GM23338 (cell line): ENCODE data around the gene UIMC1. TPM values are rescaled to one million over a fixed set of nuclear protein-coding genes. Genes with fewer than 3 reads are reported as not detected.

Source experiments
- ATAC-seq: fragments of 200-7000 bp; cut with Tn5 transposase; 3 replicates; pipeline ENCODE4 v1.9.1; 2020
- DNase-seq: peaks from one replicate; pipeline ENCODE4 v3.0.0-alpha.2; 2015; ENCODE audit warnings: low spot score
- H2AFZ ChIP-seq: fragments of 200-600 bp; sonication (generic); 2 replicates; pipeline ENCODE4 v1.8.0; 2016; ENCODE audit warnings: antibody characterized with exemption, mild to moderate bottlenecking, moderate library complexity
- H3F3A ChIP-seq: fragments of 200-600 bp; sonication (generic); replicated peaks from 2 replicates; pipeline ENCODE4 v1.8.0; 2017; ENCODE audit warnings: antibody characterized with exemption, mixed run types, low read depth
- H3K27ac ChIP-seq: fragments of 200-600 bp; sonication (generic); 2 replicates; pipeline ENCODE4 v1.6.1; 2016; ENCODE audit warnings: low read depth
- H3K27me3 ChIP-seq: fragments of 200-600 bp; sonication (generic); 2 replicates; pipeline ENCODE4 v1.8.0; 2016; ENCODE audit warnings: mild to moderate bottlenecking, mixed run types, moderate library complexity; ENCODE audit not compliant: insufficient read depth
- H3K36me3 ChIP-seq: fragments of 200-600 bp; sonication (generic); 2 replicates; pipeline ENCODE4 v1.8.0; 2016; ENCODE audit warnings: mild to moderate bottlenecking; ENCODE audit not compliant: insufficient read depth
- H3K4me1 ChIP-seq: fragments of 200-600 bp; sonication (generic); 2 replicates; pipeline ENCODE4 v1.8.0; 2016; ENCODE audit warnings: mild to moderate bottlenecking, moderate library complexity; ENCODE audit not compliant: insufficient read depth
- H3K4me2 ChIP-seq: fragments of 200-600 bp; sonication (generic); 2 replicates; pipeline ENCODE4 v1.7.1; 2017; ENCODE audit warnings: mixed run types
- H3K4me3 ChIP-seq: fragments of 200-600 bp; sonication (generic); 2 replicates; pipeline ENCODE4 v1.6.1; 2016; ENCODE audit warnings: mixed run types
- H3K79me2 ChIP-seq: fragments of 200-600 bp; sonication (generic); replicated peaks from 2 replicates; pipeline ENCODE4 v1.8.0; 2017; ENCODE audit warnings: mild to moderate bottlenecking; ENCODE audit not compliant: insufficient read depth
- H3K9me2 ChIP-seq: fragments of 200-600 bp; sonication (generic); 2 replicates; pipeline ENCODE4 v1.8.0; 2017; ENCODE audit not compliant: insufficient read depth
- H4K20me1 ChIP-seq: fragments of 200-600 bp; sonication (generic); replicated peaks from 2 replicates; pipeline ENCODE4 v1.8.0; 2017; ENCODE audit warnings: mild to moderate bottlenecking; ENCODE audit not compliant: insufficient read depth
- H3K27ac Mint-ChIP-seq: 2 replicates; pipeline ENCODE4 v1.8.0; 2020; ENCODE audit warnings: inconsistent platforms, mild to moderate bottlenecking, moderate library complexity, mixed read lengths
- H3K27me3 Mint-ChIP-seq: 3 replicates; pipeline ENCODE4 v1.8.0; 2022; ENCODE audit warnings: low read depth, mild to moderate bottlenecking, moderate library complexity, mixed read lengths, inconsistent platforms; ENCODE audit not compliant: insufficient read depth, poor library complexity
- H3K36me3 Mint-ChIP-seq: 3 replicates; pipeline ENCODE4 v1.8.0; 2021; ENCODE audit warnings: low read depth, mild to moderate bottlenecking, inconsistent platforms, moderate library complexity, mixed read lengths
- H3K4me1 Mint-ChIP-seq: 3 replicates; pipeline ENCODE4 v1.8.0; 2020; ENCODE audit warnings: mild to moderate bottlenecking, inconsistent platforms, mixed read lengths
- H3K4me3 Mint-ChIP-seq: 3 replicates; pipeline ENCODE4 v1.8.0; 2021; ENCODE audit warnings: moderate library complexity, mild to moderate bottlenecking, inconsistent platforms, mixed read lengths
- H3K9me3 Mint-ChIP-seq: 3 replicates; pipeline ENCODE4 v1.8.0; 2020; ENCODE audit warnings: moderate library complexity, mild to moderate bottlenecking, inconsistent platforms, mixed read lengths
- EZH2 ChIP-seq: fragments of 200-600 bp; sonication (generic); IDR thresholded peaks from one replicate; pipeline ENCODE4 v1.8.0; 2017; ENCODE audit warnings: antibody characterized with exemption, mild to moderate bottlenecking, low read depth; ENCODE audit not compliant: unreplicated experiment
- EZH2phosphoT487 ChIP-seq: fragments of 200-600 bp; sonication (generic); IDR thresholded peaks from one replicate; pipeline ENCODE4 v1.8.1; 2018; ENCODE audit warnings: antibody characterized with exemption; ENCODE audit not compliant: unreplicated experiment
- JUNB ChIP-seq: IDR thresholded peaks from one replicate; pipeline ENCODE4 v1.6.1; 2016; ENCODE audit warnings: antibody characterized with exemption; ENCODE audit not compliant: unreplicated experiment
- POLR2AphosphoS5 ChIP-seq: IDR thresholded peaks from 2 replicates; pipeline ENCODE4 v1.6.1; 2016; ENCODE audit warnings: antibody characterized with exemption, low read depth
- ZNF114 ChIP-seq: fragments of 250-450 bp; sonication (Bioruptor Pico); IDR thresholded peaks from 2 replicates; pipeline ENCODE4 v1.5.0; 2020; ENCODE audit warnings: mild to moderate bottlenecking, moderate library complexity
- ZNF331 ChIP-seq: fragments of 250-450 bp; sonication (Bioruptor Pico); IDR thresholded peaks from 2 replicates; pipeline ENCODE4 v1.5.0; 2020; ENCODE audit warnings: low read depth, mild to moderate bottlenecking, moderate library complexity
- polyA plus RNA-seq: library from polyadenylated mRNA; unstranded; fragments of >200 nt; fragmentation: Nextera tagmentation; extraction: Ambion mirVana; gene quantifications from 2 replicates; pipeline ENCODE4 v1.2.1, GENCODE V29; 2016
- total RNA-seq: library from RNA; depleted of rRNA; stranded (reverse); fragments of >200 nt; shearing (Covaris generic); gene quantifications from 2 replicates; pipeline ENCODE4 v1.2.3, GENCODE V29; 2014
- TF ChIP-seq, protein P1 (sequence below), 2 experiments: fragments of 200-600 bp in 1 of 2; sonication (generic) in 1 of 2; conservative IDR thresholded peaks; 2 replicates each; pipeline versions ENCODE4 v1.5.1 to v1.6.1; 2016 to 2017; ENCODE audit warnings: antibody characterized with exemption in 2 of 2, low read depth in 2 of 2, mild to moderate bottlenecking in 2 of 2, moderate library complexity in 1 of 2
- TF ChIP-seq, protein P2 (sequence below): fragments of 250-450 bp; sonication (Bioruptor Pico); IDR thresholded peaks from 2 replicates; pipeline ENCODE4 v1.5.0; 2020; ENCODE audit warnings: mild to moderate bottlenecking, moderate library complexity

Gene UIMC1
- total and polyA plus RNA-seq, 2 experiments from 2014 or later = 36.4 to 40.1 TPM

DNA sequence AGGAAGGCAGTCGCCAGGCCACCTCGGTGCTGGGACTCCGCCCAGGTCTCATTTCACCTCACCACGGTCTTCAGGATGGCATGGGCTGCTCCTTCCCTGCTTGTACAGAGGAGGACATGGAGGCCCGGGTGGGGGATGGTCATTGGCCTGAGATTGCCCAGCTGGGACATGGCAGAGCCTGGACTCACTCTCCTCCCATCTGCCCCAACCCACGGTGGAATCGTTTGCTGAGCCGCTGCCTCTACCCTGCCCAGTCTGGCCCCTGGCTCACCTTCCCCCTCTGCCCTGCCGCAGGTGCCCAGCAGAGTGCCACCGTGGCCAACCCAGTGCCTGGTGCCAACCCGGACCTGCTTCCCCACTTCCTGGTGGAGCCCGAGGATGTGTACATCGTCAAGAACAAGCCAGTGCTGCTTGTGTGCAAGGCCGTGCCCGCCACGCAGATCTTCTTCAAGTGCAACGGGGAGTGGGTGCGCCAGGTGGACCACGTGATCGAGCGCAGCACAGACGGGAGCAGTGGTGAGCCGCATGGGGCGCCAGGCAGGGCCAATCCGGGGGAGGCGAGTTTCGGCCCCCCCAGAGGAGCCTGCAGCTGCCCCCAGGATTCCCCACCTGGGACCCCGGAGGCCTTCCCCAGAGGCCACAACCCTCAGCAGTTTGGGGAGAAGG lies 144.1 kb downstream of the UIMC1 start:
- Histone ChIP-seq H3K4me2 (no peak overlapping the region), H2AFZ (peak overlapping the region; percentile 72; the same call in 1 of the 2 replicates), H3K4me3 (no peak overlapping the region), H3K36me3 (no peaks in the 10 kb centered on the region), H4K20me1 (no peaks in the 10 kb centered on the region), H3K9me2 (no peaks in the 10 kb centered on the region), H3K27me3 (no peaks in the 10 kb centered on the region), H3K4me1 (peaks cover 15% of the 10 kb centered on the region; the same call in 1 of the 2 replicates), H3F3A (no peaks in the 10 kb centered on the region), H3K79me2 (no peaks in the 10 kb centered on the region), H3K27ac (no peak overlapping the region)
- Mint-ChIP-seq H3K27ac (no peak overlapping the region), H3K36me3 (no peaks in the 10 kb centered on the region), H3K9me3 (no peaks in the 10 kb centered on the region), H3K4me1 (peaks cover 36% of the 10 kb centered on the region), H3K4me3 (no peak overlapping the region), H3K27me3 (peaks cover 20% of the 10 kb centered on the region)
- ATAC-seq (peak; percentile 3; the same call in 2 of the 3 replicates), DNase-seq (no peak)
- TF ChIP-seq EZH2 (no peak), ZNF331 (no peak), JUNB (no peak), POLR2AphosphoS5 (no peak)
- TF ChIP-seq, protein P1, sequence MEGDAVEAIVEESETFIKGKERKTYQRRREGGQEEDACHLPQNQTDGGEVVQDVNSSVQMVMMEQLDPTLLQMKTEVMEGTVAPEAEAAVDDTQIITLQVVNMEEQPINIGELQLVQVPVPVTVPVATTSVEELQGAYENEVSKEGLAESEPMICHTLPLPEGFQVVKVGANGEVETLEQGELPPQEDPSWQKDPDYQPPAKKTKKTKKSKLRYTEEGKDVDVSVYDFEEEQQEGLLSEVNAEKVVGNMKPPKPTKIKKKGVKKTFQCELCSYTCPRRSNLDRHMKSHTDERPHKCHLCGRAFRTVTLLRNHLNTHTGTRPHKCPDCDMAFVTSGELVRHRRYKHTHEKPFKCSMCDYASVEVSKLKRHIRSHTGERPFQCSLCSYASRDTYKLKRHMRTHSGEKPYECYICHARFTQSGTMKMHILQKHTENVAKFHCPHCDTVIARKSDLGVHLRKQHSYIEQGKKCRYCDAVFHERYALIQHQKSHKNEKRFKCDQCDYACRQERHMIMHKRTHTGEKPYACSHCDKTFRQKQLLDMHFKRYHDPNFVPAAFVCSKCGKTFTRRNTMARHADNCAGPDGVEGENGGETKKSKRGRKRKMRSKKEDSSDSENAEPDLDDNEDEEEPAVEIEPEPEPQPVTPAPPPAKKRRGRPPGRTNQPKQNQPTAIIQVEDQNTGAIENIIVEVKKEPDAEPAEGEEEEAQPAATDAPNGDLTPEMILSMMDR (conservative IDR thresholded peaks at IDR 0.05; ENCODE audit: low read depth in 2 of 2) = no peak

DNA sequence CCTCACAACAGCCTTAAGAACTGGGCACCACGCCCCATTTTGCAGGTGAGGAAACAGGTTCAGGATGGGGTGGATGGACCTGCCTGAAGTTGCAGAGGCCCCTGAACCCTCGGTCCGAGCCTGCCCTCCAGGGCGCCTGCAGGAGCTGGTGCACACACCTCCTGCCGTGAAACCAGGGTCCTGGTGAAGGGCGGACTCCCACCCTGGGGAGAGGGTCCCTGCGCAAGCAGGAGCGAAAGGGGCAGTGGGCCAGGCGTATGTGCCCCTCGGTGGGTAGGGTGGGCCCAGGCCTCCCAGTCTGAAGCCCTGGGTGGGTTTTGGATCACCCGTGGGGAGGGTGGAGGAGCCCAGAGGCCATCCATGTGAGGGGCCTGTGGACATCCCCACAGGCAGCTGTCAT lies 145.3 kb downstream of the UIMC1 start:
- no peak overlapping the region for H3K4me2 ChIP-seq
- H3K27ac ChIP-seq = no peak overlapping the region
- no peaks in the 10 kb centered on the region for H4K20me1 ChIP-seq
- TF ChIP-seq ZNF114 (no peak), ZNF331 (no peak), EZH2phosphoT487 (no peak), JUNB (no peak)
- TF ChIP-seq, protein P2, sequence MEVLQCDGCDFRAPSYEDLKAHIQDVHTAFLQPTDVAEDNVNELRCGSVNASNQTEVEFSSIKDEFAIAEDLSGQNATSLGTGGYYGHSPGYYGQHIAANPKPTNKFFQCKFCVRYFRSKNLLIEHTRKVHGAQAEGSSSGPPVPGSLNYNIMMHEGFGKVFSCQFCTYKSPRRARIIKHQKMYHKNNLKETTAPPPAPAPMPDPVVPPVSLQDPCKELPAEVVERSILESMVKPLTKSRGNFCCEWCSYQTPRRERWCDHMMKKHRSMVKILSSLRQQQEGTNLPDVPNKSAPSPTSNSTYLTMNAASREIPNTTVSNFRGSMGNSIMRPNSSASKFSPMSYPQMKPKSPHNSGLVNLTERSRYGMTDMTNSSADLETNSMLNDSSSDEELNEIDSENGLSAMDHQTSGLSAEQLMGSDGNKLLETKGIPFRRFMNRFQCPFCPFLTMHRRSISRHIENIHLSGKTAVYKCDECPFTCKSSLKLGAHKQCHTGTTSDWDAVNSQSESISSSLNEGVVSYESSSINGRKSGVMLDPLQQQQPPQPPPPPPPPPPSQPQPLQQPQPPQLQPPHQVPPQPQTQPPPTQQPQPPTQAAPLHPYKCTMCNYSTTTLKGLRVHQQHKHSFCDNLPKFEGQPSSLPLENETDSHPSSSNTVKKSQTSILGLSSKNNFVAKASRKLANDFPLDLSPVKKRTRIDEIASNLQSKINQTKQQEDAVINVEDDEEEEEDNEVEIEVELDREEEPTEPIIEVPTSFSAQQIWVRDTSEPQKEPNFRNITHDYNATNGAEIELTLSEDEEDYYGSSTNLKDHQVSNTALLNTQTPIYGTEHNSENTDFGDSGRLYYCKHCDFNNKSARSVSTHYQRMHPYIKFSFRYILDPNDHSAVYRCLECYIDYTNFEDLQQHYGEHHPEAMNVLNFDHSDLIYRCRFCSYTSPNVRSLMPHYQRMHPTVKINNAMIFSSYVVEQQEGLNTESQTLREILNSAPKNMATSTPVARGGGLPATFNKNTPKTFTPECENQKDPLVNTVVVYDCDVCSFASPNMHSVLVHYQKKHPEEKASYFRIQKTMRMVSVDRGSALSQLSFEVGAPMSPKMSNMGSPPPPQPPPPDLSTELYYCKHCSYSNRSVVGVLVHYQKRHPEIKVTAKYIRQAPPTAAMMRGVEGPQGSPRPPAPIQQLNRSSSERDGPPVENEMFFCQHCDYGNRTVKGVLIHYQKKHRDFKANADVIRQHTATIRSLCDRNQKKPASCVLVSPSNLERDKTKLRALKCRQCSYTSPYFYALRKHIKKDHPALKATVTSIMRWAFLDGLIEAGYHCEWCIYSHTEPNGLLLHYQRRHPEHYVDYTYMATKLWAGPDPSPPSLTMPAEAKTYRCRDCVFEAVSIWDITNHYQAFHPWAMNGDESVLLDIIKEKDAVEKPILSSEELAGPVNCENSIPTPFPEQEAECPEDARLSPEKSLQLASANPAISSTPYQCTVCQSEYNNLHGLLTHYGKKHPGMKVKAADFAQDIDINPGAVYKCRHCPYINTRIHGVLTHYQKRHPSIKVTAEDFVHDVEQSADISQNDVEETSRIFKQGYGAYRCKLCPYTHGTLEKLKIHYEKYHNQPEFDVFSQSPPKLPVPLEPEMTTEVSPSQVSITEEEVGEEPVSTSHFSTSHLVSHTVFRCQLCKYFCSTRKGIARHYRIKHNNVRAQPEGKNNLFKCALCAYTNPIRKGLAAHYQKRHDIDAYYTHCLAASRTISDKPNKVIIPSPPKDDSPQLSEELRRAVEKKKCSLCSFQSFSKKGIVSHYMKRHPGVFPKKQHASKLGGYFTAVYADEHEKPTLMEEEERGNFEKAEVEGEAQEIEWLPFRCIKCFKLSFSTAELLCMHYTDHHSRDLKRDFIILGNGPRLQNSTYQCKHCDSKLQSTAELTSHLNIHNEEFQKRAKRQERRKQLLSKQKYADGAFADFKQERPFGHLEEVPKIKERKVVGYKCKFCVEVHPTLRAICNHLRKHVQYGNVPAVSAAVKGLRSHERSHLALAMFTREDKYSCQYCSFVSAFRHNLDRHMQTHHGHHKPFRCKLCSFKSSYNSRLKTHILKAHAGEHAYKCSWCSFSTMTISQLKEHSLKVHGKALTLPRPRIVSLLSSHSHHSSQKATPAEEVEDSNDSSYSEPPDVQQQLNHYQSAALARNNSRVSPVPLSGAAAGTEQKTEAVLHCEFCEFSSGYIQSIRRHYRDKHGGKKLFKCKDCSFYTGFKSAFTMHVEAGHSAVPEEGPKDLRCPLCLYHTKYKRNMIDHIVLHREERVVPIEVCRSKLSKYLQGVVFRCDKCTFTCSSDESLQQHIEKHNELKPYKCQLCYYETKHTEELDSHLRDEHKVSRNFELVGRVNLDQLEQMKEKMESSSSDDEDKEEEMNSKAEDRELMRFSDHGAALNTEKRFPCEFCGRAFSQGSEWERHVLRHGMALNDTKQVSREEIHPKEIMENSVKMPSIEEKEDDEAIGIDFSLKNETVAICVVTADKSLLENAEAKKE = no peak
- no peak overlapping the region for H2AFZ ChIP-seq
- H3K9me2 ChIP-seq = no peaks in the 10 kb centered on the region
- H3K4me1 ChIP-seq = peaks cover 15% of the 10 kb centered on the region; the same call in 1 of the 2 replicates
- Mint-ChIP-seq H3K4me3 (no peak overlapping the region), H3K36me3 (no peaks in the 10 kb centered on the region), H3K9me3 (no peaks in the 10 kb centered on the region), H3K27me3 (peaks cover 25% of the 10 kb centered on the region), H3K4me1 (peaks cover 25% of the 10 kb centered on the region), H3K27ac (no peak overlapping the region)
- no peak overlapping the region for H3K4me3 ChIP-seq
- DNase-seq = no peak
- no peak for ATAC-seq
- H3K27me3 ChIP-seq = no peaks in the 10 kb centered on the region
- H3K79me2 ChIP-seq = no peaks in the 10 kb centered on the region
- H3F3A ChIP-seq = no peaks in the 10 kb centered on the region
- H3K36me3 ChIP-seq = no peaks in the 10 kb centered on the region
